H1 (cell line): ENCODE data around the gene MYMX. TPM values are rescaled to one million over a fixed set of nuclear protein-coding genes. Genes with fewer than 3 reads are reported as not detected.
A peak's percentile ranks its signal among the peaks of the same experiment; 100 is the strongest.

Experiments used
- ATF2 ChIP-seq: IDR thresholded peaks from 2 replicates; pipeline ENCODE4 v1.6.1; 2012; ENCODE audit warnings: low read length, inconsistent platforms
- CBX8 ChIP-seq: fragments of 300-800, 300-1000 bp; sonication (generic); IDR thresholded peaks from 2 replicates; pipeline ENCODE4 v1.7.1; 2016; ENCODE audit warnings: low read depth, low read length, borderline replicate concordance
- CTCF ChIP-seq, 3 experiments: IDR thresholded peaks; 1 replicate in 2 of 3; 2 replicates in 1 of 3; pipeline versions ENCODE4 v1.5.1 to v1.6.1; 2011; ENCODE audit warnings: low read length in 3 of 3, mild to moderate bottlenecking in 3 of 3, inconsistent platforms in 2 of 3, low read depth in 1 of 3, moderate library complexity in 1 of 3; ENCODE audit not compliant: insufficient read depth in 1 of 3; ENCODE audit errors: control extremely low read depth in 1 of 3
- RXRA ChIP-seq: IDR thresholded peaks from 2 replicates; pipeline ENCODE4 v1.6.1; 2011; ENCODE audit warnings: low read depth, mild to moderate bottlenecking, low read length, moderate library complexity; ENCODE audit not compliant: insufficient read depth
- TAF1 ChIP-seq: IDR thresholded peaks from 2 replicates; pipeline ENCODE4 v1.6.1; 2011; ENCODE audit warnings: mild to moderate bottlenecking, low read depth, low read length
- USF2 ChIP-seq: IDR thresholded peaks from 2 replicates; pipeline ENCODE4 v1.6.1; 2011; ENCODE audit warnings: low read length, improper control_type of control experiment
- polyA plus RNA-seq, 7 experiments: library from polyadenylated mRNA; depleted of rRNA in 3 of 7; stranded (reverse) in 5 of 7; unstranded in 2 of 7; fragments of >200 nt in 5 of 7; fragments of 200-250 nt in 2 of 7; gene quantifications; 1 replicate in 5 of 7; 2 replicates in 1 of 7; 4 replicates in 1 of 7; pipeline versions ENCODE4 v1.2.1 to v1.2.3, GENCODE V29; 2011 to 2013; ENCODE audit warnings: missing spikeins in 2 of 7, mixed read lengths in 2 of 7
- total RNA-seq: library from RNA; stranded (reverse); fragmentation: NEBNext Ultra II Directional; extraction: Animal tissue kit (Norgen Biotek cat#: 25700); gene quantifications from 2 replicates; pipeline ENCODE4 v1.2.1, GENCODE V29; 2021

Gene MYMX
- total and polyA plus RNA-seq, 2 of the 8 experiments (the other 6 are each of a cell fraction or from before 2014, with no cell fraction given): 4.7 to 6.9 TPM

- TF ChIP-seq RXRA (no peak), CTCF (IDR thresholded peaks at IDR 0.05; ENCODE audit: control extremely low read depth in 1 of 3, insufficient read depth in 1 of 3, low read depth in 1 of 3, low read length in 3 of 3) (peak in 2 of 3 experiments; percentile 74 to 76; a peak in 3 of 4 replicates), ATF2 (0 out of 2 replicates have a peak, but pooled peaks have one; percentile 29), CBX8 (no peak), TAF1 (peak; percentile 61; the same call in 1 of the 2 replicates), USF2 (no peak)
Measured at GRCh38 chr6:44234101-44235025, 17.6 kb downstream of the MYMX start (continued).
